Measurements from ENCODE around the gene WDHD1.
"Not testable (repeated sequence)": the region's sequence is repeated elsewhere in the genome, so short reads cannot be mapped to it uniquely, and the experiment has no call there.

Gene WDHD1

DNA sequence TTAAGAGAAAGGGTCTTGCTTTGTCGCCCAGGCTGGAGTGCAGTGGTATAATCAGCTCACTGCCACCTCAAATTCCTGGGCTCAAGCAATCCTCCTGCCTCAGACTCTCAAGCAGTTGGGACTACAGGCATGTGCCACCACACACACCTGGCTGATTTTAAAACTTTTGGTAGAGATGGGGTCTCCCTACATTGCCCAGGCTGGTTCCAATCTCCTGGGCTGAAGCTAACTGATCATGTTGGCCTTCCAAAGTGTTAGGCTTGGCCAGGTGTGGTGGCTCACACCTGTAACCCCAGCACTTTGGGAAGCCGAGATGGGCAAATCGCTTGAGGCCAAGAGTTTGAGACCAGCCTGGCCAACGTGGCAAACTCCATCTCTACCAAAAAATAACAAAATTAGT is 80.4 kb downstream of the WDHD1 start:
- no peaks in the 10 kb centered on the region for H3K9me3 Mint-ChIP-seq

DNA sequence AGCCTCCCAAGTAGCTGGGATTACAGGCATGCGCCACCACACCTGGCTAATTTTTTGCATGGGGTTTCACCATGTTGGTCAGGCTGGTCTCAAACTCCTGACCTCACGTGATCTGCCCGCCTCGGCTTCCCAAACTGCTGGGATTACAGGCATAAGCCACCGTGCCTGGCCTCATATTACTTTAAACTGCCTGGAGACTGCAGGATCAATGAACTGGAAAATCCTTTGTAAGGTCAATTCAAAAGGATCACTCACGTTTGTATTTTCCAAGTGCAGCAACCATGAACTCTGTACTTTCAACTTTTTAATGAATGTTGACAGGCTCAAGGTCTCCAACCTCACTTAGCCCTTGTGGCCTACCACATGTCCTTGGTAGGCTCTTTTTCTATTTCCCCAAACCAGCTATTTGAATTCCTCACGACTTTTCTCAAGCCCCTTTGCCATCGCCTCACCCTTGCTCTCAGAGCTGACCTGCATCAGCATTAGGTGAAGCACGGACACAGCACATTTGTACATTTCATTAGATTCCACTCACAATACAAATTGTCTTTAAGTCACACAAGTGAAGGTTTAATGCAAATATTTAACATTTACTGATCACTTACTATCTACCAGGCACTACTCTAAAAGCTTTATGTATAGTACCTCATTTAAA is 82.0 kb downstream of the WDHD1 start:
- Mint-ChIP-seq H3K27me3 (no peaks in the 10 kb centered on the region), H3K4me1 (peaks cover 13% of the 10 kb centered on the region), H3K4me3 (no peak overlapping the region), H3K9me3 (no peaks in the 10 kb centered on the region), H3K27ac (no peak overlapping the region), H3K36me3 (peaks cover 26% of the 10 kb centered on the region)
- no peak for ATAC-seq

More for the DNA sequence above, 80.4 kb downstream of the WDHD1 start:
- peaks cover 13% of the 10 kb centered on the region for H3K4me1 Mint-ChIP-seq
- ATAC-seq: no peak
- no peak overlapping the region for H3K4me3 Mint-ChIP-seq
- H3K27me3 Mint-ChIP-seq: no peaks in the 10 kb centered on the region
- no peak overlapping the region for H3K27ac Mint-ChIP-seq
- H3K36me3 Mint-ChIP-seq: peaks cover 37% of the 10 kb centered on the region

DNA sequence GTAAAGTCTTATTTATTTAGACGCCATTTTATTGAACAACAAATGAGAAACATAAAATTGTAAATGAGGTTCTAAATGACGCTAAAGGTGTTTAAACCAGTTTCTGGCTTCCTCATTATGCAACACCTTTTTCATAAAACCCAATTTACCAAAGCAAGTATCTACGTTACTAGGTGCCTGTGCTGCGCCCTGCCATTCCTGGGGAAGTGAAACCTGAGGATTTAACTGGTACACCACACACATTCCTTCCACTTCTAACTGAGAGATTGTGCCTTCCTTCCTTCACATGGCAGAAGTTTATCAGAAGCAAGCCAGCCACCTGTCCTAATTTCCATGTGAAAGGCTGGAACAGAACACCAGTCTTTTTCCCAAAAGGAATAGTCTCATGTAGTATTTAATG is 84.0 kb downstream of the WDHD1 start:
- Mint-ChIP-seq H3K4me3 (no peak overlapping the region), H3K4me1 (peaks cover 13% of the 10 kb centered on the region), H3K9me3 (no peaks in the 10 kb centered on the region), H3K27ac (no peak overlapping the region), H3K27me3 (no peaks in the 10 kb centered on the region), H3K36me3 (peaks cover 13% of the 10 kb centered on the region)
- no peak for ATAC-seq

DNA sequence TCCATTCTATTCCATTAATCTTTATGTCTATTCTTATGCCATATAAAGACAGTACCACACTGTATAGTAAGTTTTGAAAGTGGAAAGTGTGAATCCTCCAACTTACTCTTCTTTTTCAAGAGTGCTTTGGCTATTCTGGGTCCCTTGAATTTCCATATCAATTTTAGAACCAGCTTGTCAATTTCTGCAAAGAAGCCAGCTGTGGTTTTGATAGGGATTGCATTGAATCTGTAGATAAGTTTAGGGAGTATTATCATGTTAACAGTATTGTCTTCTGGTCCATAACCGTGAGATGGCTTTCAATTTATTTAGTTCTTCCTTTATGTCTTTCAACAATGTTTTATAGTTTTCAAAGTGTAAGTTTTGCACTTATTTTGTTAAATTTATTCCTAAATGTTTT is 90.1 kb downstream of the WDHD1 start:
- no peaks in the 10 kb centered on the region for H3K27me3 Mint-ChIP-seq
- no peak overlapping the region for H3K4me3 Mint-ChIP-seq
- no peaks in the 10 kb centered on the region for H3K4me1 Mint-ChIP-seq
- ATAC-seq: no peak
- no peaks in the 10 kb centered on the region for H3K9me3 Mint-ChIP-seq
- H3K36me3 Mint-ChIP-seq: no peaks in the 10 kb centered on the region
- no peak overlapping the region for H3K27ac Mint-ChIP-seq

DNA sequence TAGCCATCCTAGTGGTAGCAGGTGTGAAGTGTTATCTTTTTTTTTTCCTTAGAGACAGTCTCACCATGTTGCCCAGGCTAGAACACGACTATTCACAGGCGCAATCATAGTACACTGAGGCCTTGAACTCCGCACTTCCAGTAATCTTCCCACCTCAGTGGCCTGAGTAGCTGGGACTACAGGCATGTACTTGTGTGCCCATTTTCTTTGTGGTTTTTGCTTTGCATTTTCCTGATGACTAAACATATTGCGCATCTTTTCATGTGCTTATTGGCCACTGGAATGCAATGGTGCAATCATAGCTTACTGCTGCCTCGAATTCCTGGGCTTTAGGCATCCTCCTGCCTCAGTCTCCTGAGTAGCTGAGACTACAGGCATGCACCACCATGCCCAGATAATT is 90.9 kb downstream of the WDHD1 start:
- no peak for ATAC-seq
- Mint-ChIP-seq H3K36me3 (no peaks in the 10 kb centered on the region), H3K4me1 (no peaks in the 10 kb centered on the region), H3K27me3 (no peaks in the 10 kb centered on the region), H3K4me3 (no peak overlapping the region), H3K9me3 (no peaks in the 10 kb centered on the region), H3K27ac (no peak overlapping the region)

DNA sequence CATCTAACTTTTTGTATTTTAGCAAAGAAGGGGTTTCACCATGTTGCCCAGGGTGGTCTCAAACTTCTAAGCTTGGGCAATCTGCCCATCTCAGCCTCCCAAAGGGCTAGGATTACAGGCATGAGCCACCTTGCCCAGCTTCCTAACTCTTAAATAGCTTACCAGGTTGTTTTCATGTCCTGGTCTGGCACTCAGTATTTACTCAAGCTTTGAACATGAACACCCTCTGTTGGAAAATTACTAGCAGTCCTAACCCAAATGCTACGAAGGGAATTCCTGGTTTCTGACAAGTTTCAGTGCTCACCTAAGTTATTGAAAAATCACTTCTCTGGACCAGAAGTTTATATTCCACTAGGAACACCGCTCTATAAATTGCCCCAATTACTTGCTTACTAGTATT is 91.8 kb downstream of the WDHD1 start:
- ATAC-seq: no peak
- H3K27ac Mint-ChIP-seq: no peak overlapping the region
- H3K4me3 Mint-ChIP-seq: no peak overlapping the region
- H3K27me3 Mint-ChIP-seq: no peaks in the 10 kb centered on the region
- H3K4me1 Mint-ChIP-seq: no peaks in the 10 kb centered on the region
- no peaks in the 10 kb centered on the region for H3K36me3 Mint-ChIP-seq
- H3K9me3 Mint-ChIP-seq: no peaks in the 10 kb centered on the region

DNA sequence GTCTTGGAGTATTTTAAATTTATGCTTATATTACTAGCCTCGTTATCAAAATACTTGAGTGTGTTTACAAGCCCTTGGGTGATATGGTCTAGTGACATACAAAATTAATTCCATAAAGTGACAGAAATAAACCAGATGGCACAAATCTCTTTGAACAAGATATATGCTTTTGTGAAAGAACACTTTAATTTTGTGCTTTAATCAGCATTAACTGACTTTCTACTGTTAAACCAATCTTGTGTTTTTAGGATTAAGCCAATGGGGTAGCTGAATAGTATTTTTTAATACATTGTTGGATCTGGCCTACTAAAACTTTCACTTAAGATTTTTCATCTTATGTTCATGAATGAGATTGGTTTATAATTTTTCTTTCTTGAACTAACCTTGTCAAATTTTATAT is 93.9 kb downstream of the WDHD1 start:
- no peaks in the 10 kb centered on the region for H3K9me3 Mint-ChIP-seq
- no peak overlapping the region for H3K4me3 Mint-ChIP-seq
- H3K36me3 Mint-ChIP-seq: no peaks in the 10 kb centered on the region
- no peaks in the 10 kb centered on the region for H3K4me1 Mint-ChIP-seq
- H3K27ac Mint-ChIP-seq: no peak overlapping the region
- no peak for ATAC-seq
- H3K27me3 Mint-ChIP-seq: no peaks in the 10 kb centered on the region

DNA sequence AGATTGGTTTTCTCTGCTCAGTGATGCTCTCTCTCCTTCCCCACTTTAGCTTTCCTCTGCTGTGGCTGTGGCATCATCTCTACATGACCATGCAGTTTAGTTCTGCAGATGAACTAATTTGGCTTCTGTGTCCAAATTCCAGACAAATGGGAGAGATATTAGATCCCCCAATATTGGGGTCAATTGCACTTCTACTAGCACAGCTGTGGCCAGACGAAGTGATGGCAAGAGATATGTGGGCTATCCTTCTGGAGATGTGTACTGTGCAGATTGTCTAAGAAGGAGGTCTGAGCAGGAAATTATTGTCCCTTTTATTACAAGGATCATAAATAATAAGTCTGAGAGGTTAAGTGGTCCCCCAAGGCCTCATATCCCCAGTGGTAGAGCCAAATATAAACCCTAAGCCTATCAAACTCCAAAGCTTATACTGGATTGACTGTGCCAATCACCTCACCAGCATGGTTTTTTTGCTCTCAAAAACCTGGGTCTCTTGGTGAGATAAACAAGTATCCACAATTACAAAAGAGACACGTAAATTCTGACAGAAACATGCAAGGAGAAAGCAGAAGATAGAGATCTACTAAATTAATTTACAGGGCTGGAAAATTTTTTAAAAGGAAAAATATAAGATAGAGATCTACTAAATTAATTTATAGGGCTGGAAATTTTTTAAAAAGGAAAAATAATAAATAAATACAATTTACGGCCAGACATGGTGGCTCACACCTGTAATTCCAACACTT is 95.1 kb downstream of the WDHD1 start:
- no peak for ATAC-seq
- Mint-ChIP-seq H3K36me3 (no peaks in the 10 kb centered on the region), H3K27ac (no peak overlapping the region), H3K9me3 (no peaks in the 10 kb centered on the region), H3K27me3 (no peaks in the 10 kb centered on the region), H3K4me1 (no peaks in the 10 kb centered on the region), H3K4me3 (no peak overlapping the region)

DNA sequence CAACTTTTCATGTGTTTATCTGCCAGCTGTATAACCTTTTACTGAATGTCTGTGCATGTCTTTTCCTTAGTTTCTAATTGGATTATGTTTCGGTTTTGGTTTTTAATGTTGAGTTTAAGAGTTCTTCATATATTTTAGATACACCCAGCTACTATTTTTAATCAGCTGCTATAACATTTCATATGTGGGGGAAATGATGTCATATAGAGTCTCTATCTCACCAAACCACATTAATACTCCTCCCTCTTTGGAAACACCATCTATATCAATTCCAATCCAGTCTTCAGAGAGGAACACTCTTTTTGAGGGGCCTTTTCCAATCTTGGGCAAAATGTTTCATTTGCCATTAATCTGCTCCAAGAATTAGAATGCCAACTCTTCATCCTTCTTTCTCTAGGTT is 95.8 kb downstream of the WDHD1 start:
- ATAC-seq: no peak
- H3K27me3 Mint-ChIP-seq: no peaks in the 10 kb centered on the region
- no peaks in the 10 kb centered on the region for H3K36me3 Mint-ChIP-seq
- H3K9me3 Mint-ChIP-seq: no peaks in the 10 kb centered on the region
- no peaks in the 10 kb centered on the region for H3K4me1 Mint-ChIP-seq
- H3K27ac Mint-ChIP-seq: no peak overlapping the region
- no peak overlapping the region for H3K4me3 Mint-ChIP-seq

DNA sequence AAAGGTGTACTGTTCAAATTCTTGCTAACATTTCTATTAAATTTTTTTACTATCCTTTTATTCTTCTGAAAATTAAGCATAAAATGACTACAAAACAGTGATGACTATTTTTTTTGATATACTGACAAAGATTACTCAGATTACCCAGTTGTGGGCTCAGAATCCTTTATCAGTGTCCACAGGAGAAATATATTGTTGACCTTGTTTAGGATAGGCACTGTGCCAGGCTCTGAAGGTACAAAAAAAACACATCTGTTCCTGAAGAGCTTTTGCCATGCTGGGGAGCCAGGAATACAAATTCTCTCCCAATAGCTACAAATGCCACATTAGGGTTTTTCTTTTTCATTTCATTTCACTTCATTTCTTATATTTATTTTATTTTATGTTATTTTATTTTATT is 97.3 kb downstream of the WDHD1 start:
- no peaks in the 10 kb centered on the region for H3K27me3 Mint-ChIP-seq
- ATAC-seq: no peak
- H3K4me1 Mint-ChIP-seq: no peaks in the 10 kb centered on the region
- H3K4me3 Mint-ChIP-seq: no peak overlapping the region
- H3K27ac Mint-ChIP-seq: no peak overlapping the region
- H3K36me3 Mint-ChIP-seq: no peaks in the 10 kb centered on the region
- H3K9me3 Mint-ChIP-seq: no peaks in the 10 kb centered on the region

DNA sequence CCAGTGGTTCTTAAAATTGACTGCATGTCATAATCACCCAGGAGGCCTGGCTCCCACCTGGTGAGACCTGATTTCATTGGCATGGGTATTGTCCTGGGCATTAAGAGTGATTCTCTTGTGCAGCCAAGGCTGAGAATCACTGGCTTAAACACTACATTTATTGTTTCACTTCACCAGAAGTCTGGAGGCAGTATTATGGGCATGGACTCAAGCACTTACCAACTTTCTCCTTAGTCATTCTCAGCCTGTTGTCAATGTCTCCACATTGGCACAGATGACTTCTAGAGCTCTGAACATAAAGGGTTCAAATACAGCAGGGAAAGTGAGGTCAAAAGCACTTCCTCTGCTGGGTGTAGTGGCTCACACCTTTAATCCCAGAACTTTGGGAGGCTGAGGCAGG is 98.7 kb downstream of the WDHD1 start:
- ATAC-seq: no peak
- Mint-ChIP-seq H3K9me3 (no peaks in the 10 kb centered on the region), H3K27me3 (no peaks in the 10 kb centered on the region), H3K4me1 (no peaks in the 10 kb centered on the region), H3K4me3 (no peak overlapping the region), H3K36me3 (no peaks in the 10 kb centered on the region), H3K27ac (no peak overlapping the region)

DNA sequence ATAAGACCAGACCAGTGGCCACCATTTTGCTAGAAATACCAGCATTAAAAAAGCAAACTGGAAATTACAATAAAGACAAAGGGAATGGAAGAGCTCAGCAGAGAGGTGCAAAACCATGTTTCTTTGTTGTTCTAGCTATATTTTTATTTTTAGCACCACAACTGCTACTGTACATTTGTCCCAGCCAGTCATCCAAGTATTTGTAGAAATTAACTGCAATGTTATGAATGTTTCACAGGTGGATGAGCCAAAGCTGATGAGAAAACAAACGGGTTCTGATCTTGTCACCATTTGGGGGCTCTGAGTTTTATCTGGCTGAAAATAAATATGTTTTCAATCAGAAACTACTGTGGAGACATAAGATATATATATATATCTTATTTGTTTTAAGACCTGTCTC is 99.3 kb downstream of the WDHD1 start:
- no peaks in the 10 kb centered on the region for H3K27me3 Mint-ChIP-seq
- ATAC-seq: no peak
- H3K9me3 Mint-ChIP-seq: no peaks in the 10 kb centered on the region
- no peaks in the 10 kb centered on the region for H3K36me3 Mint-ChIP-seq
- H3K27ac Mint-ChIP-seq: no peak overlapping the region
- no peak overlapping the region for H3K4me3 Mint-ChIP-seq
- no peaks in the 10 kb centered on the region for H3K4me1 Mint-ChIP-seq

DNA sequence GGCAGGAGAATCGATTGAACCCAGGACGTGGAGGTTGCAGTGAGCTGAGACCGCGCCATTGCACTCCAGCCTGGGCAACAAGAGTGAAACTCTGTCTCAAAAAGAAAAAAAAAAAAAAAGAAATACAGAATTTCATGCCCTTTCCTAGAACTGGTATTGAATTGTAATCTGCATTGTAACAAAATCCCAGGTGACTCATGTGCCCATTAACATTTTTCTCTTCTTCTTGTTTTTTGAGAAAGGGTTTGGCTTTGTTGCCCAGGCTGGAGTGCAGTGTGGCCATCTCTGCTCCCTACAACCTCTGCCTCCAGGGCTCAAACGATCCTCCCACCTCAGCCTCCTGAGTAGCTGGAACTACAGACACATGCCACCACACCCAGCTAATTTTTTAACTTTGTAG is 100.3 kb downstream of the WDHD1 start:
- H3K36me3 Mint-ChIP-seq, H3K4me1 Mint-ChIP-seq, ATAC-seq, H3K27ac Mint-ChIP-seq, H3K9me3 Mint-ChIP-seq, H3K4me3 Mint-ChIP-seq, H3K27me3 Mint-ChIP-seq: not testable (repeated sequence)

DNA sequence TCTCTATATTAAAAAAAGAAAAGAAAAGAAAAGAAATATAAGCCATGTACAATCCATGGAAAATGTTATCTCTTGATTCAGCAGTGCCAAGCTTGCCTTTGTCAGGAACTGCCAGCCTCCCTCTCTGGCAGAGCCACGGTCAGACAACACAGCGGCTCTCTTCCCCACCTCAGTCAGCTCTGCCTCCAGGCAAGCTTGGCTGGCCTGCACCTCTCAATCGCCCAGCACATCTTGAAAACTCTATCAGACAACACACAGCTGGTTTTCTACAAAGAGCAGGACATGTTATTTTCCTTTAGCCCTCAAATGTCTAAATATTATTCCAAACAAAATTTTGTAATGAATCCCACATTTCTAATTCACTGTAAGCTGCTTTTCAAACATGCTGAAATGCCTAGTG is 104.3 kb downstream of the WDHD1 start:
- Mint-ChIP-seq H3K4me3 (no peak overlapping the region), H3K9me3 (no peaks in the 10 kb centered on the region), H3K4me1 (no peaks in the 10 kb centered on the region), H3K27ac (no peak overlapping the region), H3K27me3 (no peaks in the 10 kb centered on the region), H3K36me3 (no peaks in the 10 kb centered on the region)
- ATAC-seq: no peak

DNA sequence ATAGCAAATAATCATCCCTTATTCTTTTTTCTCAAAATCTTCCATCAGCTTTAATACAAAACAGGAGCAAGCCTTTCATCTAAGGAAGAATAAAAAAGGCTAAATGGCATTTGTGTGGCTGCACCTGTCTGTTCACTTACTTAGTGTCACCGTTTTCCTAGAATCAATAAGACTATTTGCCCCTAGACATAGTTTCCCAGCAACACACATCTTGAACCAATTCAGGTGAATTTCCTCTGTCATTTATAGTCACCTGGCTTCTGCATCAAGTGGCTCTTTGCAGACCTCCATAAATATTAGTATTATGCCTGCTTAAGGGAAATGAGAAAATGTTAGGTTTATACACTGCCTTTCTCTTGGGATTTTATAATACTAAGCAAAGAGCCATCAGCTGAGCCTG is 106.8 kb downstream of the WDHD1 start:
- Mint-ChIP-seq H3K36me3 (no peaks in the 10 kb centered on the region), H3K27me3 (no peaks in the 10 kb centered on the region), H3K4me1 (no peaks in the 10 kb centered on the region), H3K27ac (no peak overlapping the region), H3K4me3 (no peak overlapping the region), H3K9me3 (no peaks in the 10 kb centered on the region)
- ATAC-seq: no peak

DNA sequence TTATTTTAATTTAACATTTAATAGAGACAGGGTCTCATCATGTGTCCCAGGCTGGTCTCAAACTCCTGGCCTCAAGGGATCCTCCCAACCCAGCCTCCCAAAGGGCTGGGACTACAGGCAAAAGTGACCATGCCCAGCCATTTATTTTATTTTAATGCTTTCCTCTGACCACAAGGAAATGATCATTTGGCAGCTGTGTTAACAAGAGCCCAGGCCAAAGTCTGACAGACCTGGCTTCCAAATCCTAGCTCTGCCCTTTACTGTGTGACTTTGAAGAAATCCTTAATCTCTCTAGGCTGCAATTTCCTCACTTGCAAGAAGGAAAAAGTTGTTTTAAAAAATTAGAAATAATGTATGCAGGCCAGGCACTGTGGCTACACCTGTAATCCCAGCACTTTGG is 107.6 kb downstream of the WDHD1 start:
- ATAC-seq: no peak
- Mint-ChIP-seq H3K36me3 (no peaks in the 10 kb centered on the region), H3K4me3 (no peak overlapping the region), H3K27ac (no peak overlapping the region), H3K4me1 (no peaks in the 10 kb centered on the region), H3K27me3 (no peaks in the 10 kb centered on the region), H3K9me3 (no peaks in the 10 kb centered on the region)
